Nephron progenitor cell (in vitro differentiated cells): Measurements from ENCODE around the gene FAM171A1.

ENCODE experiments used
- DNase-seq: peaks from one replicate; pipeline ENCODE4 v3.0.0; 2021
- H3K27ac Mint-ChIP-seq: 2 replicates; pipeline ENCODE4 v1.8.0; 2021; ENCODE audit warnings: mild to moderate bottlenecking, moderate library complexity, mixed read lengths
- H3K27me3 Mint-ChIP-seq: 2 replicates; pipeline ENCODE4 v1.8.0; 2021; ENCODE audit warnings: mild to moderate bottlenecking, low read depth, mixed read lengths; ENCODE audit not compliant: poor library complexity
- H3K36me3 Mint-ChIP-seq: 2 replicates; pipeline ENCODE4 v1.8.0; 2021; ENCODE audit warnings: low read depth, mixed read lengths
- H3K4me1 Mint-ChIP-seq: 2 replicates; pipeline ENCODE4 v1.8.0; 2021; ENCODE audit warnings: mixed read lengths
- H3K4me3 Mint-ChIP-seq: 2 replicates; pipeline ENCODE4 v1.8.0; 2021; ENCODE audit warnings: mild to moderate bottlenecking, moderate library complexity, mixed read lengths
- H3K9me3 Mint-ChIP-seq: 2 replicates; pipeline ENCODE4 v1.8.0; 2021; ENCODE audit warnings: mild to moderate bottlenecking, moderate library complexity, mixed read lengths
- CTCF ChIP-seq: fragments of 200-600 bp; sonication (generic); IDR thresholded peaks from 2 replicates; pipeline ENCODE4 v1.5.0; 2021; ENCODE audit warnings: antibody characterized with exemption

The FAM171A1 gene

GRCh38 chr10:15222511-15222910 lies 148.6 kb downstream of the FAM171A1 start:
- H3K27ac Mint-ChIP-seq = no peak overlapping the region

GRCh38 chr10:15220445-15220844 lies 150.6 kb downstream of the FAM171A1 start:
- Mint-ChIP-seq H3K36me3 (peaks cover 68% of the 10 kb centered on the region), H3K9me3 (peaks cover 13% of the 10 kb centered on the region), H3K4me3 (no peak overlapping the region), H3K27ac (no peak overlapping the region), H3K27me3 (no peaks in the 10 kb centered on the region), H3K4me1 (no peaks in the 10 kb centered on the region)
- DNase-seq = no peak
- TF ChIP-seq CTCF = no peak

More at GRCh38 chr10:15222511-15222910, 148.6 kb downstream of the FAM171A1 start:
- Mint-ChIP-seq H3K27me3 (no peaks in the 10 kb centered on the region), H3K4me3 (no peak overlapping the region), H3K4me1 (no peaks in the 10 kb centered on the region), H3K36me3 (peaks cover 73% of the 10 kb centered on the region), H3K9me3 (peaks cover 20% of the 10 kb centered on the region)
- TF ChIP-seq CTCF = no peak
- DNase-seq = no peak

GRCh38 chr10:15216700-15217099 lies 154.4 kb downstream of the FAM171A1 start:
- no peak overlapping the region for H3K4me3 Mint-ChIP-seq
- H3K36me3 Mint-ChIP-seq = peaks cover 82% of the 10 kb centered on the region
- no peak for TF ChIP-seq CTCF
- no peak overlapping the region for H3K27ac Mint-ChIP-seq
- no peaks in the 10 kb centered on the region for H3K4me1 Mint-ChIP-seq
- peaks cover 4% of the 10 kb centered on the region for H3K27me3 Mint-ChIP-seq
- no peaks in the 10 kb centered on the region for H3K9me3 Mint-ChIP-seq
- DNase-seq = no peak

- Mint-ChIP-seq H3K27ac (no peak overlapping the region), H3K36me3 (peaks cover 74% of the 10 kb centered on the region), H3K27me3 (peaks cover 4% of the 10 kb centered on the region), H3K4me3 (no peak overlapping the region), H3K9me3 (no peaks in the 10 kb centered on the region), H3K4me1 (peaks cover 9% of the 10 kb centered on the region)
- DNase-seq = no peak
- no peak for TF ChIP-seq CTCF
Observed at GRCh38 chr10:15214237-15214636, 156.9 kb downstream of the FAM171A1 start.

- Mint-ChIP-seq H3K4me3 (no peak overlapping the region), H3K4me1 (peaks cover 9% of the 10 kb centered on the region), H3K27me3 (peaks cover 4% of the 10 kb centered on the region), H3K27ac (peak overlapping the region; percentile 9), H3K36me3 (peaks cover 69% of the 10 kb centered on the region), H3K9me3 (no peaks in the 10 kb centered on the region)
- DNase-seq = no peak
- no peak for TF ChIP-seq CTCF
Observed at GRCh38 chr10:15213461-15213861, 157.6 kb downstream of the FAM171A1 start.

- Mint-ChIP-seq H3K9me3 (no peaks in the 10 kb centered on the region), H3K27me3 (peaks cover 4% of the 10 kb centered on the region), H3K4me3 (no peak overlapping the region), H3K36me3 (peaks cover 57% of the 10 kb centered on the region), H3K27ac (peak overlapping the region; percentile 17), H3K4me1 (peaks cover 11% of the 10 kb centered on the region)
- no peak for DNase-seq
- no peak for TF ChIP-seq CTCF
Observed at GRCh38 chr10:15211464-15211979, 159.6 kb downstream of the FAM171A1 start.
